Measurements from ENCODE around the gene PDCD5. TPM values are rescaled to one million over a fixed set of nuclear protein-coding genes. Genes with fewer than 3 reads are reported as not detected.

Gene PDCD5
- total RNA-seq, 2 donors from 2014 or later: 47.5 to 53.7 TPM

DNA sequence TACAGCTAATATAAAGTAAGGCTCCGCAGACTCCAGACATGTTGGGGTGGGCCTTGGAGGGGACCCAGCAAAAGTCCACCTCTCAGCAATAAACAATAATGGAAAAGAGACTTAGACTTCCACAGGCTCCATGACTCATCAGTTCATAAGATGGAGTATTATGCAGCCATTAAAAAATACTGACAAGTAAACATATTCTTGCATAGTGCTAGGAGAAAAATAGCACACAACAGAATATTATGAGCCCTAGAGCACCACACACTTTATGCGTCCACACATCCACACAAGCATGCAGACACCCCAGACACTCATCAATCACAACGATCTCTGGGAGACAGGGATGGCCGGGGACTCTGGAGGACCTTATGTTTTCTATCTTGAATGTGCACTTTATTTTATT is 46.0 kb downstream of the PDCD5 start:
- ATAC-seq (no peak), DNase-seq (no peak)
- WGBS, 2 donors: 94% methylated on average over 4 of the region's 4 CpGs
- no peaks in the 10 kb centered on the region for H3K9me3 ChIP-seq
- no peaks in the 10 kb centered on the region for H3K27me3 ChIP-seq
- H3K36me3 ChIP-seq (replicated peaks in 1 of 2; ENCODE audit: insufficient read depth in 1 of 2, low read depth in 2 of 2): peaks cover 0 to 8% of the 10 kb centered on the region in 2 donors
- H3K4me1 ChIP-seq: no peaks in the 10 kb centered on the region
- intact Hi-C loops (cut with DNase I): no loop called here
- TF ChIP-seq POLR2A (IDR thresholded peaks at IDR 0.05): no peak
- no peak for TF ChIP-seq CTCF (IDR thresholded peaks at IDR 0.05)
- no peak overlapping the region for H3K27ac ChIP-seq
- no peak overlapping the region for H3K4me3 ChIP-seq

DNA sequence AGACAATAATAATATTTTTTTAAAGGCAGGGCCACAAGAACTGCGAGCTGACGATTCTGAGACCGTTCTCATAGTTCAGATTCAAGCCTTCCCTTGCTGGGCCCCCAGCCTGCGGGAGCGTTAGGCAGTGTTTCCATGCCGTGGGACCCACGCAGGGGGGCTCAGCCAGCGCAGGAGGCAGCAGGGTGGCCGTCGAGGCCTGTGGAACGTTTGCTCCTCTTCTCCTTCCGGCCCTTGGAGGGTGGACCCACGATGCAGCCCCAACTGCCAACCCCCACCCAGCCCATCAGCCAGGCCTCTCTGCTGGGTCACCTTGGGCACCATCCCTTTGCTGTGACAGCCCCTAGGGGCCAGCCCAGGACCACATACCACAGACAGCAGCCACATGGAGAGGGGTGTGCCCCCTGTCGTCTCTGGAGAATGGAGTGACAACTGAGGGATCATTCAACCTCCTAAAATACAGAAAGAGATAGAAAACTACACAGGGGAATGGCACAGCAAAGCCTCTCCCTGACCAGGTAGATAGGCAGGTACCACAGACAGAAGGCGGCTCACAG is 46.8 kb downstream of the PDCD5 start:
- WGBS, 2 donors: 85% methylated on average over 7 to 14 of the region's 15 CpGs
- no peak for TF ChIP-seq CTCF (IDR thresholded peaks at IDR 0.05)
- TF ChIP-seq POLR2A (IDR thresholded peaks at IDR 0.05): no peak
- DNase-seq: no peak
- ATAC-seq: no peak
- Histone ChIP-seq H3K36me3 (replicated peaks in 1 of 2; ENCODE audit: insufficient read depth in 1 of 2, low read depth in 2 of 2) (peaks cover 0 to 5% of the 10 kb centered on the region in 2 donors), H3K9me3 (no peaks in the 10 kb centered on the region), H3K27ac (no peak overlapping the region), H3K4me3 (no peak overlapping the region), H3K4me1 (no peaks in the 10 kb centered on the region), H3K27me3 (no peaks in the 10 kb centered on the region)
- intact Hi-C loops (cut with DNase I): no loop called here

- H3K4me3 ChIP-seq: no peak overlapping the region
- no peaks in the 10 kb centered on the region for H3K27me3 ChIP-seq
- TF ChIP-seq POLR2A (IDR thresholded peaks at IDR 0.05): no peak
- no peak for TF ChIP-seq CTCF (IDR thresholded peaks at IDR 0.05)
- DNase-seq (no peak), ATAC-seq (no peak)
- H3K27ac ChIP-seq: no peak overlapping the region
- intact Hi-C loops (cut with DNase I): no loop called here
- H3K9me3 ChIP-seq: no peaks in the 10 kb centered on the region
- WGBS, 2 donors: 86 to 91% methylated on average over 8 to 13 of the region's 14 CpGs
- H3K36me3 ChIP-seq (replicated peaks in 1 of 2; ENCODE audit: insufficient read depth in 1 of 2, low read depth in 2 of 2): no peaks in the 10 kb centered on the region
- no peaks in the 10 kb centered on the region for H3K4me1 ChIP-seq
Observed at GRCh38 chr19:32630338-32630737, 49.3 kb downstream of the PDCD5 start.

DNA sequence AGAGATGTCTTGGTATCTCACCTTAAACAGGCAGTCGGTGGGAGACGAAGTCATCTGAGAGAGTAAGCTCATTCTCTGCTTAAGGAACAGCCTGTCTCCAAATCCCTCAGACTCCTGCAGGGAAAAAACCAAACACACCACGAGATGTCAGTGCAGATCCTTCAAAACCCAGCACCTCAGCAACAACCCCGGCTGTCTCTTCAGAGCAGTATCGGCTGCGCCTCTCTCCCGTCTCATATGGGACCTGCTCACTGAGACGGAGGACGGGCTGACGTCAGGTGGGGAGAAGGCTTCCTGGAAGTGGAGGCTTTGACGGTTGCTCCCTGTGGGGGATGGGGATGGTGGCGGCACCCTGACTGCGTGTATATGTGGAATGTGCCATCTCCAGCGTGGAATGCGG is 50.4 kb downstream of the PDCD5 start:
- Histone ChIP-seq H3K27me3 (no peaks in the 10 kb centered on the region), H3K36me3 (replicated peaks in 1 of 2; ENCODE audit: insufficient read depth in 1 of 2, low read depth in 2 of 2) (peaks cover 0 to 3% of the 10 kb centered on the region in 2 donors), H3K4me3 (no peak overlapping the region), H3K27ac (no peak overlapping the region), H3K4me1 (no peaks in the 10 kb centered on the region), H3K9me3 (no peaks in the 10 kb centered on the region)
- WGBS, 2 donors: 88 to 95% methylated on average over 15 of the region's 15 CpGs
- ATAC-seq: no peak
- intact Hi-C loops (cut with DNase I): no loop called here
- no peak for TF ChIP-seq POLR2A (IDR thresholded peaks at IDR 0.05)
- no peak for TF ChIP-seq CTCF (IDR thresholded peaks at IDR 0.05)
- no peak for DNase-seq

Small RNA genes within 50 kb of the gene (small RNA-seq; reads per million reads assigned to genes)
- gene SNORA68B: not detected

Other genes starting within 250 kb of the PDCD5 start
- gene ZNF507, start 235.6 kb upstream of the PDCD5 start, total RNA-seq: 10 to 100 TPM; 14.2 to 19.7 TPM
- 10 to 100 TPM; 14.3 to 24.4 TPM for gene DPY19L3, start 175.4 kb upstream of the PDCD5 start, total RNA-seq
- gene ANKRD27, start 94.0 kb downstream of the PDCD5 start, total RNA-seq: 10 to 100 TPM in 1 of 2 donors, 1 to 10 TPM in 1; 9.6 to 16.2 TPM
- not detected for gene RGS9BP, start 94.7 kb downstream of the PDCD5 start, total RNA-seq
- 1 to 10 TPM; 2.3 to 3.9 TPM for gene NUDT19, start 110.6 kb downstream of the PDCD5 start, total RNA-seq
- gene TDRD12, start 138.6 kb downstream of the PDCD5 start, total RNA-seq: under 1 TPM in 1 of 2 donors, not detected in 1; 0.52 TPM

Data from body of pancreas (tissue), 4 donors.